CD4-positive, CD25-positive, alpha-beta regulatory T cell (primary cell): ENCODE results near the gene MPHOSPH8. TPM values are rescaled to one million over a fixed set of nuclear protein-coding genes. Genes with fewer than 3 reads are reported as not detected.

ENCODE experiments used
- ATAC-seq, 2 donors: fragments of 150-1000 bp; cut with Tn5 transposase; one replicate each; pipeline ENCODE4 v1.10.0; 2021; ENCODE audit warnings: low read depth in 2 of 2, moderate number of reproducible peaks in 2 of 2, moderate library complexity in 1 of 2
- DNase-seq, 3 donors: peaks; one replicate each; pipeline versions ENCODE4 v3.0.0 to v3.0.0-alpha.2; 2012 to 2022; ENCODE audit warnings: mixed read lengths in 1 of 3
- H3K27ac ChIP-seq: one replicate; pipeline ENCODE4 v1.7.0; 2013; ENCODE audit warnings: mild to moderate bottlenecking, low read length; ENCODE audit not compliant: insufficient read depth, poor library complexity, severe bottlenecking
- H3K27me3 ChIP-seq: one replicate; pipeline ENCODE4 v1.7.0; 2013; ENCODE audit warnings: low read length; ENCODE audit not compliant: control insufficient read depth, insufficient read depth
- H3K36me3 ChIP-seq: one replicate; pipeline ENCODE4 v1.7.0; 2013; ENCODE audit warnings: mild to moderate bottlenecking, low read length, moderate library complexity; ENCODE audit not compliant: control insufficient read depth, insufficient read depth
- H3K4me1 ChIP-seq: 2 replicates; pipeline ENCODE4 v1.7.0; 2013; ENCODE audit warnings: mild to moderate bottlenecking, low read length; ENCODE audit not compliant: insufficient read depth, control insufficient read depth, poor library complexity, severe bottlenecking
- H3K4me3 ChIP-seq: one replicate; pipeline ENCODE4 v1.7.0; 2013; ENCODE audit warnings: low read depth, mild to moderate bottlenecking, low read length, moderate library complexity
- H3K9me3 ChIP-seq, 2 experiments: 1 replicate in 1 of 2; 2 replicates in 1 of 2; pipeline ENCODE4 v1.7.0; 2013; ENCODE audit warnings: low read length in 2 of 2, mild to moderate bottlenecking in 1 of 2, moderate library complexity in 1 of 2; ENCODE audit not compliant: control insufficient read depth in 2 of 2
- H3K27ac Mint-ChIP-seq, 3 donors: one replicate each; pipeline ENCODE4 v1.8.0; 2020 to 2022; ENCODE audit warnings: mild to moderate bottlenecking in 3 of 3, mixed read lengths in 3 of 3, moderate library complexity in 2 of 3
- H3K27me3 Mint-ChIP-seq: one replicate; pipeline ENCODE4 v1.8.0; 2022; ENCODE audit warnings: mild to moderate bottlenecking, mixed read lengths
- H3K36me3 Mint-ChIP-seq: one replicate; pipeline ENCODE4 v1.8.0; 2020; ENCODE audit warnings: mixed read lengths
- H3K4me1 Mint-ChIP-seq, 4 donors: one replicate each; pipeline ENCODE4 v1.8.0; 2020 to 2022; ENCODE audit warnings: mixed read lengths in 4 of 4, mild to moderate bottlenecking in 1 of 4
- H3K4me3 Mint-ChIP-seq, 4 donors: one replicate each; pipeline ENCODE4 v1.8.0; 2020 to 2022; ENCODE audit warnings: mild to moderate bottlenecking in 4 of 4, mixed read lengths in 4 of 4, moderate library complexity in 3 of 4
- H3K9me3 Mint-ChIP-seq, 7 donors: one replicate each; pipeline ENCODE4 v1.8.0; 2020 to 2022; ENCODE audit warnings: mixed read lengths in 7 of 7, mild to moderate bottlenecking in 3 of 7, moderate library complexity in 2 of 7
- polyA plus RNA-seq, 4 donors: library from polyadenylated mRNA; unstranded; fragments of 300-500 nt; fragmentation: Illumina TruSeq; gene quantifications; one replicate each; pipeline ENCODE4 v1.2.3, GENCODE V29; 2021
- total RNA-seq: library from RNA; stranded (reverse); gene quantifications from one replicate; pipeline ENCODE4 v1.2.3, GENCODE V29; 2022

MPHOSPH8 gene
- total and polyA plus RNA-seq, 5 donors from 2014 or later = 9.8 to 74.2 (median 13.9) TPM

GRCh38 chr13:19673473-19674430, 40.3 kb downstream of the MPHOSPH8 start:
- Mint-ChIP-seq H3K36me3 (peaks cover 64% of the 10 kb centered on the region), H3K4me1 (peaks cover 0 to 15% (median 4%) of the 10 kb centered on the region in 4 donors), H3K4me3 (no peak overlapping the region), H3K9me3 (no peaks in the 10 kb centered on the region), H3K27ac (peak overlapping the region; percentile 6 to 20 (median 19)), H3K27me3 (no peaks in the 10 kb centered on the region)
- no peak overlapping the region for H3K27ac ChIP-seq
- DNase-seq (no peak), ATAC-seq (no peak)
- no peaks in the 10 kb centered on the region for H3K4me1 ChIP-seq
- H3K36me3 ChIP-seq = peaks cover 79% of the 10 kb centered on the region
- H3K9me3 ChIP-seq = no peaks in the 10 kb centered on the region
- H3K27me3 ChIP-seq = no peaks in the 10 kb centered on the region
- H3K4me3 ChIP-seq = no peak overlapping the region

GRCh38 chr13:19674898-19675297, 41.4 kb downstream of the MPHOSPH8 start:
- no peak for ATAC-seq
- Histone ChIP-seq H3K27ac (no peak overlapping the region), H3K9me3 (no peaks in the 10 kb centered on the region), H3K27me3 (no peaks in the 10 kb centered on the region), H3K36me3 (peaks cover 67% of the 10 kb centered on the region), H3K4me3 (no peak overlapping the region), H3K4me1 (no peaks in the 10 kb centered on the region)
- peak overlapping the region in 1 of 3 donors; percentile 13 for H3K27ac Mint-ChIP-seq
- no peak for DNase-seq
- no peak overlapping the region for H3K4me3 Mint-ChIP-seq
- H3K27me3 Mint-ChIP-seq = no peaks in the 10 kb centered on the region
- H3K9me3 Mint-ChIP-seq = no peaks in the 10 kb centered on the region
- peaks cover 60% of the 10 kb centered on the region for H3K36me3 Mint-ChIP-seq
- H3K4me1 Mint-ChIP-seq = peaks cover 0 to 17% (median 8%) of the 10 kb centered on the region in 4 donors

GRCh38 chr13:19676168-19676567, 42.7 kb downstream of the MPHOSPH8 start:
- Mint-ChIP-seq H3K4me3 (no peak overlapping the region), H3K27ac (peak overlapping the region; percentile 3 to 64 (median 39)), H3K27me3 (no peaks in the 10 kb centered on the region), H3K4me1 (peaks cover 0 to 16% (median 10%) of the 10 kb centered on the region in 4 donors), H3K9me3 (no peaks in the 10 kb centered on the region), H3K36me3 (peaks cover 56% of the 10 kb centered on the region)
- Histone ChIP-seq H3K9me3 (no peaks in the 10 kb centered on the region), H3K27ac (no peak overlapping the region), H3K36me3 (peaks cover 57% of the 10 kb centered on the region), H3K4me3 (no peak overlapping the region), H3K27me3 (no peaks in the 10 kb centered on the region), H3K4me1 (no peaks in the 10 kb centered on the region)
- no peak for ATAC-seq
- no peak for DNase-seq

- no peaks in the 10 kb centered on the region for H3K27me3 ChIP-seq
- Mint-ChIP-seq H3K4me1 (peaks cover 16 to 42% (median 23%) of the 10 kb centered on the region in 4 donors), H3K4me3 (no peak overlapping the region), H3K27ac (no peak overlapping the region), H3K36me3 (peaks cover 28% of the 10 kb centered on the region), H3K9me3 (no peaks in the 10 kb centered on the region), H3K27me3 (no peaks in the 10 kb centered on the region)
- no peak overlapping the region for H3K4me3 ChIP-seq
- ATAC-seq (no peak), DNase-seq (no peak)
- H3K9me3 ChIP-seq = no peaks in the 10 kb centered on the region
- peaks cover 17% of the 10 kb centered on the region for H3K36me3 ChIP-seq
- no peaks in the 10 kb centered on the region for H3K4me1 ChIP-seq
- no peak overlapping the region for H3K27ac ChIP-seq
These were observed 47.3 kb downstream of the MPHOSPH8 start for GRCh38 chr13:19680751-19681150.

GRCh38 chr13:19681517-19681916, 48.1 kb downstream of the MPHOSPH8 start:
- Histone ChIP-seq H3K27ac (no peak overlapping the region), H3K4me1 (no peaks in the 10 kb centered on the region), H3K4me3 (no peak overlapping the region), H3K9me3 (no peaks in the 10 kb centered on the region), H3K36me3 (peaks cover 10% of the 10 kb centered on the region), H3K27me3 (no peaks in the 10 kb centered on the region)
- H3K27me3 Mint-ChIP-seq = no peaks in the 10 kb centered on the region
- H3K27ac Mint-ChIP-seq = peak overlapping the region in 1 of 3 donors; percentile 40
- H3K4me3 Mint-ChIP-seq = no peak overlapping the region
- ATAC-seq (no peak), DNase-seq (peak in 1 of 3 donors; percentile 10)
- H3K4me1 Mint-ChIP-seq = peaks cover 16 to 47% (median 22%) of the 10 kb centered on the region in 4 donors
- no peaks in the 10 kb centered on the region for H3K9me3 Mint-ChIP-seq
- H3K36me3 Mint-ChIP-seq = peaks cover 21% of the 10 kb centered on the region

GRCh38 chr13:19685034-19685433, 51.6 kb downstream of the MPHOSPH8 start:
- Mint-ChIP-seq H3K27ac (peak overlapping the region in 2 of 3 donors; percentile 1 to 21), H3K27me3 (no peaks in the 10 kb centered on the region), H3K4me1 (peaks cover 10 to 44% (median 21%) of the 10 kb centered on the region in 4 donors), H3K9me3 (no peaks in the 10 kb centered on the region), H3K36me3 (peaks cover 8% of the 10 kb centered on the region), H3K4me3 (no peak overlapping the region)
- Histone ChIP-seq H3K4me3 (no peak overlapping the region), H3K36me3 (peaks cover 9% of the 10 kb centered on the region), H3K27ac (no peak overlapping the region), H3K9me3 (no peaks in the 10 kb centered on the region), H3K27me3 (no peaks in the 10 kb centered on the region), H3K4me1 (no peaks in the 10 kb centered on the region)
- DNase-seq (no peak), ATAC-seq (no peak)

GRCh38 chr13:19685437-19685836, 52.0 kb downstream of the MPHOSPH8 start:
- H3K4me3 ChIP-seq = no peak overlapping the region
- no peaks in the 10 kb centered on the region for H3K27me3 ChIP-seq
- Mint-ChIP-seq H3K27ac (peak overlapping the region in 1 of 3 donors; percentile 12), H3K4me3 (no peak overlapping the region), H3K36me3 (peaks cover 7% of the 10 kb centered on the region), H3K9me3 (no peaks in the 10 kb centered on the region), H3K27me3 (no peaks in the 10 kb centered on the region), H3K4me1 (peaks cover 10 to 47% (median 22%) of the 10 kb centered on the region in 4 donors)
- ATAC-seq (no peak), DNase-seq (no peak)
- no peaks in the 10 kb centered on the region for H3K9me3 ChIP-seq
- H3K27ac ChIP-seq = no peak overlapping the region
- H3K36me3 ChIP-seq = peaks cover 9% of the 10 kb centered on the region
- no peaks in the 10 kb centered on the region for H3K4me1 ChIP-seq
